ENCODE results near the gene ACIN1. TPM values are rescaled to one million over a fixed set of nuclear protein-coding genes. Genes with fewer than 3 reads are reported as not detected.
A peak's percentile ranks its signal among the peaks of the same experiment; 100 is the strongest.

Gene ACIN1
- total and polyA plus RNA-seq, 2 of the 13 experiments (the other 11 are each of a cell fraction or from before 2014, with no cell fraction given): 165 to 183 TPM

- TF ChIP-seq MLLT10 (CRISPR knock-in tag; IDR thresholded peaks at IDR 0.05): no peak
- TF ChIP-seq ZNF430 (CRISPR knock-in tag; IDR thresholded peaks at IDR 0.05): no peak
- no peak for TF ChIP-seq ZNF468 (CRISPR knock-in tag; IDR thresholded peaks at IDR 0.05)
- no peak for TF ChIP-seq NFE2L2 (IDR thresholded peaks at IDR 0.05; ENCODE audit: low read length)
- TF ChIP-seq ATF4 (CRISPR knock-in tag; IDR thresholded peaks at IDR 0.05): no peak
- no peak for TF ChIP-seq SATB2 (CRISPR knock-in tag; IDR thresholded peaks at IDR 0.05)
- no peak for TF ChIP-seq DMAP1 (CRISPR knock-in tag; IDR thresholded peaks at IDR 0.05)
- TF ChIP-seq KDM1A (CRISPR knock-in tag; IDR thresholded peaks at IDR 0.05): no peak
- no peak for TF ChIP-seq ISL2 (CRISPR knock-in tag; IDR thresholded peaks at IDR 0.05)
- no peak for TF ChIP-seq ZNF543 (CRISPR knock-in tag; IDR thresholded peaks at IDR 0.05)
- no peak for TF ChIP-seq BCL6 (CRISPR knock-in tag; IDR thresholded peaks at IDR 0.05)
- TF ChIP-seq ZNF101 (CRISPR knock-in tag; IDR thresholded peaks at IDR 0.05; ENCODE audit: borderline replicate concordance, low read depth): no peak
- no peak for TF ChIP-seq ARID3A (IDR thresholded peaks at IDR 0.05; ENCODE audit: low read depth, low read length)
- no peak for TF ChIP-seq TCF7L2 (IDR thresholded peaks at IDR 0.05; ENCODE audit: low read depth, low read length)
- TF ChIP-seq MLX (CRISPR knock-in tag; IDR thresholded peaks at IDR 0.05): no peak
- TF ChIP-seq HDAC6 (IDR thresholded peaks at IDR 0.05; ENCODE audit: low read depth, low read length): no peak
- TF ChIP-seq TAF1 (CRISPR knock-in tag; IDR thresholded peaks at IDR 0.05): peak; percentile 48; the same call in 1 of the 2 replicates
- TF ChIP-seq ZUFSP (CRISPR knock-in tag; IDR thresholded peaks at IDR 0.05; ENCODE audit: borderline replicate concordance): no peak
- no peak for TF ChIP-seq SNRNP70 (IDR thresholded peaks at IDR 0.05; ENCODE audit: low read depth, low read length)
- no peak for TF ChIP-seq ZNF337 (CRISPR knock-in tag; IDR thresholded peaks at IDR 0.05; ENCODE audit: borderline replicate concordance, low read depth)
- no peak for TF ChIP-seq ZFYVE20 (CRISPR knock-in tag; IDR thresholded peaks at IDR 0.05; ENCODE audit: borderline replicate concordance, low read depth)
- no peak for TF ChIP-seq NBN (conservative IDR thresholded peaks at IDR 0.05)
- no peak for TF ChIP-seq FOXO4 (CRISPR knock-in tag; conservative IDR thresholded peaks at IDR 0.05)
- no peak for TF ChIP-seq SETDB1 (CRISPR knock-in tag; IDR thresholded peaks at IDR 0.05; ENCODE audit: borderline replicate concordance)
- TF ChIP-seq PREB (CRISPR knock-in tag; IDR thresholded peaks at IDR 0.05): no peak
- no peak for TF ChIP-seq ELF1 (CRISPR knock-in tag; IDR thresholded peaks at IDR 0.05)
Observed at GRCh38 chr14:23033251-23033727, 61.6 kb downstream of the ACIN1 start (continued).

All from HepG2 (cell line).